GM18507 (cell line): ENCODE results near the gene TC2N.
"Not testable (repeated sequence)": the region's sequence is repeated elsewhere in the genome, so short reads cannot be mapped to it uniquely, and the experiment has no call there.

Source experiments
- DNase-seq: peaks from one replicate; pipeline ENCODE4 v3.0.0; 2011; ENCODE audit warnings: low read depth; ENCODE audit not compliant: insufficient read length; ENCODE audit errors: extremely low spot score
- FAIRE-seq: peaks from 2 replicates; lab custom pipeline; 2011; peaks lifted over from hg19 to GRCh38; lab: Jason Lieb, UNC

TC2N gene

DNA sequence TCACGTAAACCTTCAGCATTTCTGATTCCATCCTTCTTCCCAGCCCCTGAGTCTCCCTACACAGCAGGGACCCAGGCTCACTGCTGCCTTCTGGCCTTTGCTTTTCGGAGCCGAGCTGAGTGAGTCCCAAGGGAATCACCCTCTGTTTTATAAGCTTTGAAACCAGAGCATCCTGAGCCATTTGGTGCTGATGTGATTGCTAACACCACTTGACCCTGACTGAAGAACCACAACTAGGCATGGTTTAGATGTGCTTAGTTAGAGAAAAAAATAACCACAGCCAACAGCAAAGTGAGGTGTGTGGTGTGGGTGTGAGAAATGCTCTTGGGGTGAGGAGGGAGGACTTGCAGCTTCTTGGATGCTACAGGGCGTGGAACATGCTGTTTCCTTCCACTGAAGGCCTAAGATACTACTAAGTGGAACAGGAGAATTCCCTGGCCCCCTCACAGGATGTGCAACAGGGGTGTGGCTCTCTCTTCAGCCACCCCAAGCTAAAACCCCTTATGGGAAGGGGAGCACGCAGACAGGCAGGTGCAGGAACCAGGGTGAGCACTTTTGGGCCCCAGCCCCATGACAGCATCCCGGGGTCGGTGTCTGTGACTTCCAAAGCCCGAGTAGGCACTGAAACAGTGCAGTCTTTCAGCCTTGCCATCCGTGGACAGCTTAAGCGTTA, at the start of gene TC2N:
TSS of gene TC2N (minus strand) at position 221 of the 673 bp plus-strand sequence. CDS start 53,767 bp downstream, outside the sequence.
- DNase-seq (no peak), FAIRE-seq (no peak)

- FAIRE-seq: no peak
- DNase-seq: no peak
Observed at GRCh38 chr14:91912035-91912434, 44.7 kb upstream of the TC2N start.

GRCh38 chr14:91911474-91912032, 44.2 kb upstream of the TC2N start:
- FAIRE-seq (peak; percentile 73), DNase-seq (peak; percentile 11)

DNA sequence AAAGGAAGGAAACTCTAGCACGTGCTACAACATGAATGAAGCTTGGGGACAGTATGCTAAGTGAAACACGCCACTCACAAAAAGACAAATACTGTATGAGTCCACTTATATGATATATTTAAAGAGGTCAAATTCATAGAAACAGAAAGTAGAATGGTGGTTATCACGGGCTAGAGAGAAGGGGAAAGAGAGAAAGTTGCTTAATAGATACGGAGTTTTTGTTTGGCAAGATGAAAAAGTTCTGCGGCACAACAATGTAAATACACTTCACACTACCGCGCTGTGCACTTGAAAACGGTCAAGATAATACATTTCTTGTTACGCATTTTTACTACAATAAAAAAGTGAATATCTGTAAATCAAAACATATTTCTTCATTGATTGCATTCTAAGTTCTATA, 42.9 kb upstream of the TC2N start:
- no peak for FAIRE-seq
- DNase-seq: no peak

- FAIRE-seq: no peak
- no peak for DNase-seq
Observed at GRCh38 chr14:91906374-91906773, 39.0 kb upstream of the TC2N start.

- DNase-seq: no peak
- no peak for FAIRE-seq
Observed at GRCh38 chr14:91904956-91905645, 37.8 kb upstream of the TC2N start.

DNA sequence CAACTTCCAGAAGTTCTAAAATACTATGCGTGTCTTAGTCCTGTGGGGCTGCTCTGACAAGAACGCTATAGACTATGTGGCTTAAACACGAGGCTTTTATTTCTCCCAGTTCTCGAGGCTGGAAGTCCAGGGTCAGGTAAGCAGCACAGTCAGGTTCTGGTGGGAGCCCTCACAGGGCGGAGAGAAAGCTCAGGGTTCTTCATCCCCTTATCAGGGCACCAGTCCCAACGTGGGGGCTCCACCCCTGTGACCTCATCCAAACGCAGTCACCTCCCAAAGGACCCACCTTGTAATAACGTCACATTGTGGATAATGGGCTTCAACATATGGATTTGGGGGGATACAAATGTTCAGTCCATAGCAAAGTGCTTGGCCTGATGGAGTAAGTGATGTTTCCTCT, 37.1 kb upstream of the TC2N start:
- DNase-seq (no peak), FAIRE-seq (no peak)

GRCh38 chr14:91903070-91903469, 35.7 kb upstream of the TC2N start:
- FAIRE-seq (no peak), DNase-seq (no peak)

- no peak for FAIRE-seq
Observed at GRCh38 chr14:91902336-91902735, 35.0 kb upstream of the TC2N start.

GRCh38 chr14:91901449-91902226, 34.3 kb upstream of the TC2N start:
- no peak for DNase-seq
- FAIRE-seq: no peak

More at GRCh38 chr14:91902336-91902735, 35.0 kb upstream of the TC2N start:
- no peak for DNase-seq

DNA sequence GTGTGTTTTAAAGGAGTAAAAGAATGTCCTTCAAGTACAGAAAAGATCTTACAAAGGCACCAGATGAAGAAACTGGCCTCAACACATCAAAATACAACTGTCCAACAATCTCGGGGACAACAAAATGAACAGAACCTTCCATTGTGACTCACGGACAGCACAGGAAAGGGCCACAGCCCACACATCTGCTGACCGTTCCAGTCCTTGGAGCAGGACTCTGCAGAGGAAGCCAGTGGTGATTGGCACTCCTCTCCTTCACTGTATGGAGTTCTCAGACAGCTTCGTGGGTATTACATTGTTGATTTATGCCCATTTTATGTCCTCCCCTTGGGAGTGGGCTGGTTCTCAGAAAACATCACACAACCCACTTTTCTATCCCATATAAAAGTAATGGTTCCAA, 32.5 kb upstream of the TC2N start:
- FAIRE-seq: no peak

GRCh38 chr14:91899213-91899612, 31.9 kb upstream of the TC2N start:
- no peak for FAIRE-seq
- no peak for DNase-seq

More for the DNA sequence above, 32.5 kb upstream of the TC2N start:
- no peak for DNase-seq

- FAIRE-seq (no peak), DNase-seq (no peak)
Observed at GRCh38 chr14:91898372-91898771, 31.0 kb upstream of the TC2N start.

DNA sequence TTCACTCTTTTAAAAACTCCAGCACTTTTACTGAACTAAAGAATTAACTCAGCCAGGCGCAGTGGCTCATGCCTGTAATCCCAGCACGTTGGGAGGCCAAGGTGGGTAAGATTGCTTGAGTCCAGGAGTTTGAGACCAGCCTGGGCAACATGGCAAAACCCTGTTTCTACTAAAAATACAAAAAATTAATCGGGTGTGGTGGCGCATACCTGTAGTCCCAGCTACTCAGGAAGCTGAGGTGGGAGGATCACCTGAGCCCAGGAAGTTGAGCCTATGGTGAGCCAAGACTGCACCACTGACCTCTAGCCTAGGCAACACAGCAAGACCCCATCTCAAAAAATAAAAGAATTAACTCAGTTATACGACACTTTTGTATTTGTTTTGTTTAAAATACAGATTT, 30.4 kb upstream of the TC2N start:
- DNase-seq, FAIRE-seq: not testable (repeated sequence)

DNA sequence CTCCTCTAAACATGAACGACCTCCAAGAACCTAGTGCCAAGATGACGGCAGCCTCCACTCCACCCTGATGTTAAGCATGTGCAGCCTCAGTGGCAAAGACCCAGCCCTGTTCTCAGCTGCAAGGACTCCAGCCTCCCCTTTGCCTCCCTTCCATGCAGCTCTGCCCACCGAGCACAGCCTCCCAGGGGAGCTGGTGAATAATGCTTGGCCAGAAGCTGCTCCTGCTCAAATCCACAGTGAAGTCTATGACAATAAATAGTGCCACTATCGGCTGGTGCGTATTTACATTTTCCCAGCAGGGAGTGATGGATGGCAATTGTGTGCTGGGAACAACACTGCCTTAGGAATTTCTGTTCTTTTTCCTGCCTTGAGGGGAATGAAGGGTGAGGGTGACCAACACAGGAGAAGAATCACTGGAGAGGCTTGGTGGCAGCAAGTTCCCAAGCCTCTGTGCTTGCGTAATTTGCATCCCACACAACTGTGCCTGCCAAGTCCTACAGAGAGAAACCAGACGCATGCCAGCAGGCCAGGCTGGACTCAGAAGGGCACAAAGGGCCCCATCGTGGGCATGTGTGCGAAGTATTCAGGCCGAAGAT, 29.9 kb upstream of the TC2N start:
- no peak for FAIRE-seq

DNA sequence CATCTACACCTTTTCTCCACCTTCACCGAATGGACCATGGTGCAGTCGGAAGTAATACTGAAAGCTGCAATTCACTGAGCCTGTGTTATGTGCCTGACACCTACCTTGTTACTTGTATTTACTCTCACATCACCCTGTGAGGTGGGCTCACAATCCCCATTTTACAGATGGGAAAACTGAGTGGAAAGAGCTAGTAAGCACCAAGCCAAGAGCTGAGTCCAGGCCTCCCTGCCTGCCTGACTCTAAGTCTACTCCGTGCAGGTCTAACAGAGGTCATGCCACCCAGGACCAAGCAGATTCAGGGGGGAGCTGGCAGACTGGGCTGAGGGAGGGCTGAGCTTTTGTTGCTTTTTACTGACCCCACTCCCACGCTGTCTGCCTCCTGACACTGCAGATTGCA, 29.1 kb upstream of the TC2N start:
- FAIRE-seq: no peak
- no peak for DNase-seq

More for the DNA sequence above, 29.9 kb upstream of the TC2N start:
- no peak for DNase-seq

- no peak for FAIRE-seq
- no peak for DNase-seq
Observed at GRCh38 chr14:91893669-91894068, 26.3 kb upstream of the TC2N start.

DNA sequence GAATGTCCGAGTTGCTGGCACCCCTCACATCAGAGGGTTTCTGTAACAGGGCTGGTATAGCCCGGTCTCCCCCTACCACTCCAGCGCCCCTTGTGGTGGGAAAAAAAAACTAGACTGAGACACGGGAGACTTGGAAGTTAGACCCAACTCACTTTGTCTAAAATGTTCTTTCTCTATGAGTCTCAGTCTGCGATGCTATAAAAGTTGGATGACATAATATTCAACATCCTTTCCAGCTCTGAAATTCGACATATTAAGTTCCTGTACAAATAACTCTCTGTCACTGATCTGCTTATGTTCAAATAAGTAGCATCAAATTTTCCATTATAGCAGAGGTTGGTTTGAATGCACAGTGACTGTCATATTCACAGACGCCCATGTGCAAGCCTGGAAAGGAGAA, 25.7 kb upstream of the TC2N start:
- FAIRE-seq: peak; percentile 38
- no peak for DNase-seq

DNA sequence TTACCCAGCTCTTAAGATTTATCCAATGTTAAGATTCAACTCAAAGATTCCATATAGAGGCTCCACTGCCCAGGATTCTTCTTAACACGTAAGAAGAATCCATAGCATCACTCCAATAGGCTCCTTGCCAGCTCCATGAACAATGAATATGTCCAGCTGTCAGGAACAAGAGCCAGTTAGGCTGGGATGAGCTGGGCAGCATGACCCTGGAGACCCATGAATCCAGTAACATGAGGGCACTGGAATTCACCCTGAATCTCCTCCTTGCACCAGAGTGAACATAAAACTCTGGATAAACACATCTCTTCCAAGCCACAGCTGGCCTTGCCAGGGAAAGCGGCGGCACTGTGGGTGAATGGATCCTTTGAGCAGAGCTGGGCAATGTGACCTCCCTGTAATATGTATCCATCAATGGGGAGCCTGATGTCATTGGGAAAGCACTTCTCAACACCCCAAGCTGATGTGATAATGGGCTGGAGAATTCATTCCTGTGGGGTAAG, 24.4 kb upstream of the TC2N start:
- DNase-seq: no peak
- FAIRE-seq: no peak

- DNase-seq (no peak), FAIRE-seq (no peak)
Observed at GRCh38 chr14:91891101-91891500, 23.8 kb upstream of the TC2N start.
